ENCODE results near the gene EYA2. TPM values are rescaled to one million over a fixed set of nuclear protein-coding genes. Genes with fewer than 3 reads are reported as not detected.
A peak's percentile ranks its signal among the peaks of the same experiment; 100 is the strongest.
"Not testable (repeated sequence)": the region's sequence is repeated elsewhere in the genome, so short reads cannot be mapped to it uniquely, and the experiment has no call there.

The EYA2 gene
- polyA plus RNA-seq, 1 experiment, result 4.0 TPM

DNA sequence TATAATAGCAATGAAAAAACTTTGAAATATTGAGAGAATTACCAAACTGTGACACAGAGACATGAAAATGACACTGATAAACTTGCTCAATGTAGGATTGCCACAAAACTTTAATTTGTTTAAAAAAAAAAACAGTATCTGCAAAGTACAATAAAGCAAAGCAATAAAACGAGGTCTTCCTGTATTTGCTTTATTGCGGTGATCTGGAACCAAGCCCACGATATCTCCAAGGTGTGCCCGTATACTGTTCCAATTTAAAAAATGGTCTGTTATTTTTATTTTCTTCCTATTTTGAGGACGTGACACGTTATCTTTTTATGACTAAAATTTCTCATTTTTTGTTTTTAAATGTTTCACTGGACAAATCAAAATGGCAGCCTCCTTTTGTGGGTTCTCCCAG is 25.5 kb downstream of the EYA2 start:
- Histone ChIP-seq H3K9me3 (ENCODE audit: control insufficient read depth, insufficient read depth, low read length) (no peaks in the 10 kb centered on the region; the same call in 1 of the 2 replicates), H3K27me3 (ENCODE audit: control insufficient read depth, insufficient read depth, low read length) (no peaks in the 10 kb centered on the region), H3K27ac (ENCODE audit: low read depth, low read length) (no peak overlapping the region), H3K4me3 (ENCODE audit: low read depth, low read length) (no peak overlapping the region)
- TF ChIP-seq, protein P1, sequence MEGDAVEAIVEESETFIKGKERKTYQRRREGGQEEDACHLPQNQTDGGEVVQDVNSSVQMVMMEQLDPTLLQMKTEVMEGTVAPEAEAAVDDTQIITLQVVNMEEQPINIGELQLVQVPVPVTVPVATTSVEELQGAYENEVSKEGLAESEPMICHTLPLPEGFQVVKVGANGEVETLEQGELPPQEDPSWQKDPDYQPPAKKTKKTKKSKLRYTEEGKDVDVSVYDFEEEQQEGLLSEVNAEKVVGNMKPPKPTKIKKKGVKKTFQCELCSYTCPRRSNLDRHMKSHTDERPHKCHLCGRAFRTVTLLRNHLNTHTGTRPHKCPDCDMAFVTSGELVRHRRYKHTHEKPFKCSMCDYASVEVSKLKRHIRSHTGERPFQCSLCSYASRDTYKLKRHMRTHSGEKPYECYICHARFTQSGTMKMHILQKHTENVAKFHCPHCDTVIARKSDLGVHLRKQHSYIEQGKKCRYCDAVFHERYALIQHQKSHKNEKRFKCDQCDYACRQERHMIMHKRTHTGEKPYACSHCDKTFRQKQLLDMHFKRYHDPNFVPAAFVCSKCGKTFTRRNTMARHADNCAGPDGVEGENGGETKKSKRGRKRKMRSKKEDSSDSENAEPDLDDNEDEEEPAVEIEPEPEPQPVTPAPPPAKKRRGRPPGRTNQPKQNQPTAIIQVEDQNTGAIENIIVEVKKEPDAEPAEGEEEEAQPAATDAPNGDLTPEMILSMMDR (IDR thresholded peaks at IDR 0.05; ENCODE audit: low read depth, low read length), result no peak
- ChIA-PET CTCF (no interaction called here), POLR2A (no interaction called here)
- no peak for DNase-seq (ENCODE audit: low read depth, low spot score)

DNA sequence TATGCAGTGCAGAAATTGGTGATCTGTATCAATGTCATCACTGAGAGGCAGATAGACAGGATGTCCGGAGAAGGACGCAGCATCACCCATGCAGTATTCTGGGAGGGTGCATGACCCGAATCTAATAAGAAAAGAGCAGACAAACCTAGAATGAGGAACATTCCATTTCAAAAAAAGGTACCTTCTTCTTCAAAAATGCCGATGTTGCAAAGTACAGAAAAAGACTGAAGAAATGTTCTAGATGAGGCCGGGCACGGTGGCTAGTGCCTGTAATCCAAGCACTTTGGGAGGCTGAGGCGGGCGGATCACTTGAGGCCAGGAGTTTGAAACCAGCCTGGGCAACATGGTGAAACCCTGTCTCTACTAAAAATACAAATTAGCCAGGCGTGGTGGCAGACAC is 28.2 kb downstream of the EYA2 start:
- POLR2A ChIA-PET, result not testable (repeated sequence)

DNA sequence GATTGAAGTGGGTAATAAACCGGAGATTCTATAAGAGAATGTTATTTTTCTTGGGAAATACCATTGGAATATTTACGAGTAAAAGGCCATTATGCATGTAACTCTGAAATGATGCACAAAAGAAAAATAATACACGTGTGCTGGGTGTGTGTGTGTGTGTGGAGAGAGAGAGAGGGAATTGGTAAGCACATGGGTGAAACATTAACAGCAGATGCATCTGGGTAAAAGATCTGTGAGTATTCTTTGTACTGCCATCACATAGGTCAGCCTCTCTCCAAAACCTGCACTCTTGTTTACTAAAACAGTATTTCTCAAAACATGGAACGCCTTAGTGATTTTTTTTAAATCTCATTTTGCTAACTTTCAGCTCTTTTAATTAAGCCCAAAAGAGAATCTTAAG is 28.9 kb downstream of the EYA2 start:
- TF ChIP-seq, protein P1 (IDR thresholded peaks at IDR 0.05; ENCODE audit: low read depth, low read length), result no peak
- DNase-seq (ENCODE audit: low read depth, low spot score), result no peak
- no peaks in the 10 kb centered on the region; the same call in 1 of the 2 replicates for H3K9me3 ChIP-seq (ENCODE audit: control insufficient read depth, insufficient read depth, low read length)
- POLR2A ChIA-PET, result no interaction called here
- CTCF ChIA-PET, result no interaction called here
- H3K4me3 ChIP-seq (ENCODE audit: low read depth, low read length), result no peak overlapping the region
- H3K27me3 ChIP-seq (ENCODE audit: control insufficient read depth, insufficient read depth, low read length), result no peaks in the 10 kb centered on the region
- H3K27ac ChIP-seq (ENCODE audit: low read depth, low read length), result no peak overlapping the region

More for the DNA sequence above, 28.2 kb downstream of the EYA2 start:
- H3K4me3 ChIP-seq (ENCODE audit: low read depth, low read length); H3K9me3 ChIP-seq (ENCODE audit: control insufficient read depth, insufficient read depth, low read length); DNase-seq (ENCODE audit: low read depth, low spot score); H3K27me3 ChIP-seq (ENCODE audit: control insufficient read depth, insufficient read depth, low read length); CTCF ChIA-PET; H3K27ac ChIP-seq (ENCODE audit: low read depth, low read length): not testable (repeated sequence)

GRCh38 chr20:46928580-46929132 is 34.0 kb downstream of the EYA2 start:
- Histone ChIP-seq H3K4me3 (ENCODE audit: low read depth, low read length) (no peak overlapping the region), H3K27ac (ENCODE audit: low read depth, low read length) (peak overlapping the region; percentile 40), H3K9me3 (ENCODE audit: control insufficient read depth, insufficient read depth, low read length) (no peaks in the 10 kb centered on the region), H3K27me3 (ENCODE audit: control insufficient read depth, insufficient read depth, low read length) (no peaks in the 10 kb centered on the region)
- TF ChIP-seq, protein P1 (IDR thresholded peaks at IDR 0.05; ENCODE audit: low read depth, low read length), result no peak
- ChIA-PET POLR2A (no interaction called here), CTCF (interaction anchor here (1.2 kb wide), 1 partner anchor 19 kb away, joined by 3 read pairs; no protein-coding TSS in a partner anchor)
- no peak for DNase-seq (ENCODE audit: low read depth, low spot score)

DNA sequence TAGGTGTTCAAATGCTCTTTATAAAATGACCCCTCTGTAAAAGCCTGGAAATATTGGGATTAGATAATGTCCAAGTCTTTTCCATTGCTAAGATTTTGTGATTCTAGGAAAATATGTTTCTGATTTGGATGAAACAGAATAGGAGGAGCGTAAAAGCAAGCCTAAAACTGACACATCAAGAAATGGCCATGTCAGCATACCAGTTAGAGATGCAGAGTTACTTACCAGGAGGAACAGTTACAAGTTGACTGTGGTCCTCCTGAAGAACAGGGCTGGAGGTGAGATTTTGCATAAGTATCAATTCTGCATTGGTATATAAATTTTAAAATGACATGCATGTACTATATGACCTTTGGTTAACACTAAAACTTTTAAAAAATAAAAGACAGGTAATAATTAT is 35.3 kb downstream of the EYA2 start:
- no peaks in the 10 kb centered on the region for H3K9me3 ChIP-seq (ENCODE audit: control insufficient read depth, insufficient read depth, low read length)
- no peak overlapping the region for H3K4me3 ChIP-seq (ENCODE audit: low read depth, low read length)
- no peak overlapping the region for H3K27ac ChIP-seq (ENCODE audit: low read depth, low read length)
- POLR2A ChIA-PET, result no interaction called here
- CTCF ChIA-PET, result no interaction called here
- DNase-seq (ENCODE audit: low read depth, low spot score), result no peak
- H3K27me3 ChIP-seq (ENCODE audit: control insufficient read depth, insufficient read depth, low read length), result no peaks in the 10 kb centered on the region
- TF ChIP-seq, protein P1 (IDR thresholded peaks at IDR 0.05; ENCODE audit: low read depth, low read length), result no peak
